Mesenchymal stem cell (in vitro differentiated cells and primary cell): ENCODE data around the gene FSTL3.
"Not testable (repeated sequence)": the region's sequence is repeated elsewhere in the genome, so short reads cannot be mapped to it uniquely, and the experiment has no call there.

Experiments
- DNase-seq: peaks from one replicate; pipeline ENCODE4 v3.0.0-alpha.2; 2013
- H2AFZ ChIP-seq: one replicate; pipeline ENCODE4 v1.6.1; 2013; ENCODE audit warnings: low read depth, mild to moderate bottlenecking, control low read depth, inconsistent platforms, low read length, moderate library complexity
- H2AK5ac ChIP-seq: 2 replicates; pipeline ENCODE4 v1.6.1; 2013; ENCODE audit warnings: low read length, moderate library complexity, mild to moderate bottlenecking, inconsistent platforms; ENCODE audit not compliant: severe bottlenecking
- H2BK120ac ChIP-seq: one replicate; pipeline ENCODE4 v1.6.1; 2013; ENCODE audit warnings: low read depth, mild to moderate bottlenecking, inconsistent platforms, low read length, moderate library complexity
- H2BK12ac ChIP-seq, 2 experiments: one replicate each; pipeline ENCODE4 v1.6.1; 2013; ENCODE audit warnings: inconsistent platforms in 2 of 2, low read length in 2 of 2, mild to moderate bottlenecking in 2 of 2, moderate library complexity in 2 of 2, control low read depth in 1 of 2
- H2BK15ac ChIP-seq: one replicate; pipeline ENCODE4 v1.6.1; 2013; ENCODE audit warnings: mild to moderate bottlenecking, low read depth, inconsistent platforms; ENCODE audit not compliant: poor library complexity, severe bottlenecking
- H2BK5ac ChIP-seq: 2 replicates; pipeline ENCODE4 v1.6.1; 2013; ENCODE audit warnings: low read depth, mild to moderate bottlenecking, low read length, control low read depth, inconsistent platforms; ENCODE audit not compliant: poor library complexity, severe bottlenecking
- H3K14ac ChIP-seq, 2 experiments: one replicate each; pipeline ENCODE4 v1.6.1; 2013; ENCODE audit warnings: inconsistent platforms in 2 of 2, low read length in 2 of 2, control low read depth in 1 of 2, mild to moderate bottlenecking in 1 of 2, moderate library complexity in 1 of 2
- H3K18ac ChIP-seq, 2 experiments: one replicate each; pipeline ENCODE4 v1.6.1; 2013; ENCODE audit warnings: inconsistent platforms in 2 of 2, low read length in 2 of 2, control low read depth in 1 of 2, low read depth in 1 of 2, mild to moderate bottlenecking in 1 of 2
- H3K23ac ChIP-seq, 2 experiments: one replicate each; pipeline ENCODE4 v1.6.1; 2013; ENCODE audit warnings: inconsistent platforms in 2 of 2, low read length in 2 of 2, mild to moderate bottlenecking in 2 of 2, moderate library complexity in 2 of 2, control low read depth in 1 of 2
- H3K27ac ChIP-seq: 2 replicates; pipeline ENCODE4 v1.5.1; 2013; ENCODE audit warnings: mild to moderate bottlenecking, moderate library complexity, low read length, control low read depth, inconsistent platforms; ENCODE audit not compliant: poor library complexity, severe bottlenecking
- H3K27me3 ChIP-seq, 2 experiments: 2 replicates each; pipeline versions ENCODE4 v1.6.1 to v1.7.0; 2013; ENCODE audit warnings: low read length in 2 of 2, mild to moderate bottlenecking in 2 of 2, moderate library complexity in 2 of 2, control low read depth in 1 of 2, inconsistent platforms in 1 of 2; ENCODE audit not compliant: control insufficient read depth in 1 of 2, insufficient read depth in 1 of 2
- H3K36me3 ChIP-seq, 2 experiments: 2 replicates each; pipeline versions ENCODE4 v1.6.1 to v1.7.0; 2013; ENCODE audit warnings: low read length in 2 of 2, control low read depth in 1 of 2, inconsistent platforms in 1 of 2, low read depth in 1 of 2, mild to moderate bottlenecking in 1 of 2; ENCODE audit not compliant: insufficient read depth in 2 of 2, control insufficient read depth in 1 of 2
- H3K4ac ChIP-seq, 2 experiments: one replicate each; pipeline ENCODE4 v1.6.1; 2013; ENCODE audit warnings: inconsistent platforms in 2 of 2, low read length in 2 of 2, mild to moderate bottlenecking in 2 of 2, moderate library complexity in 2 of 2, control low read depth in 1 of 2, low read depth in 1 of 2
- H3K4me1 ChIP-seq: 2 replicates; pipeline ENCODE4 v1.6.1; 2013; ENCODE audit warnings: low read depth, low read length, control low read depth; ENCODE audit not compliant: control insufficient read depth, insufficient read depth
- H3K4me2 ChIP-seq: 2 replicates; pipeline ENCODE4 v1.6.1; 2013; ENCODE audit warnings: low read length, mild to moderate bottlenecking, inconsistent platforms; ENCODE audit not compliant: poor library complexity, severe bottlenecking
- H3K4me3 ChIP-seq, 2 experiments: 2 replicates each; pipeline versions ENCODE4 v1.5.1 to v1.7.0; 2013; ENCODE audit warnings: low read length in 2 of 2, mild to moderate bottlenecking in 2 of 2, control low read depth in 1 of 2, low read depth in 1 of 2; ENCODE audit not compliant: insufficient read depth in 1 of 2
- H3K79me1 ChIP-seq: replicated peaks from 2 replicates; pipeline ENCODE4 v1.6.1; 2013; ENCODE audit warnings: mild to moderate bottlenecking, control low read depth, low read length, inconsistent platforms; ENCODE audit not compliant: poor library complexity, severe bottlenecking
- H3K9ac ChIP-seq: 2 replicates; pipeline ENCODE4 v1.7.0; 2013; ENCODE audit warnings: mild to moderate bottlenecking, low read length, moderate library complexity
- H3K9me3 ChIP-seq: 2 replicates; pipeline ENCODE4 v1.7.0; 2013; ENCODE audit warnings: mild to moderate bottlenecking, low read length; ENCODE audit not compliant: control insufficient read depth
- H4K8ac ChIP-seq: one replicate; pipeline ENCODE4 v1.6.1; 2013; ENCODE audit warnings: inconsistent platforms, mild to moderate bottlenecking, low read length, moderate library complexity
- H4K91ac ChIP-seq: one replicate; pipeline ENCODE4 v1.6.1; 2013; ENCODE audit warnings: mild to moderate bottlenecking, low read length, inconsistent platforms
- WGBS: methylation state at CpG from one replicate; pipeline ENCODE4 v1.1.7; 2013; ENCODE audit warnings: mixed read lengths; 5-methylcytosine and 5-hydroxymethylcytosine counted together

FSTL3 gene

DNA sequence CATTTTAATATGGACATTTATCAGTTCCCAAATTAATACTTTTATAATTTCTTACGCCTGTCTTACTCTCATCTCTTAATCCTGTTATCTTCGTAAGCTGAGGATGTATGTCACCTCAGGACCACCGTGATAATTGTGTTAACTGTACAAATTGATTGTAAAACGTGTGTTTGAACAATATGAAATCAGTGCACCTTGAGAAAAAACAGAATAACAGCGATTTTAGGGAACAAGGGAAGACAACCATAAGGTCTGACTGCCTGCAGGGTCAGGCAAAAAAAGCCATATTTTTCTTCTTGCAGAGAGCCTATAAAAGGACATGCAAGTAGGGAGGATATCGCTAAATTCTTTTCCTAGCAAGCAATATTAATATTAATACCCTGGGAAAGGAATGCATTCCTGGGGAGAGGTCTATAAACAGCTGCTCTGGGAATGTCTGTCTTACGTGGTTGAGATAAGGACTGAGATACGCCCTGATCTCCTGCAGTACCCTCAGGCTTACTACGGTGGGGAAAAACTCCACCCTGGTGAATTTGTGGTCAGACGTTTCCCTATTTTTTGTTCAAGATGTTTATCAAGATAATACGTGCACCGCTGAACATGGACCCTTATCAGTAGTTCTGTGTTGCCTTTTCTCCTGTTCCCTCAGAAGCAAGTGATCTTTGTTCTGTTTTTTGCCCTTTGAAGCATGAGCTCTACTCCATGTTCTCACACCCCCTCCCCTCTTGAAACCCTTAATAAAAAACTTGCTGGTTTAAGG is 7.3 kb upstream of the FSTL3 start:
- not testable (repeated sequence) for H3K4me3 ChIP-seq, H3K4me2 ChIP-seq, DNase-seq, H3K9ac ChIP-seq, H3K79me1 ChIP-seq, H2BK15ac ChIP-seq, H3K9me3 ChIP-seq, H2BK12ac ChIP-seq, H3K14ac ChIP-seq, H2BK120ac ChIP-seq, H3K4ac ChIP-seq, H2BK5ac ChIP-seq, H4K91ac ChIP-seq, H3K27ac ChIP-seq, H3K18ac ChIP-seq, H3K36me3 ChIP-seq, H2AFZ ChIP-seq, H4K8ac ChIP-seq, H2AK5ac ChIP-seq, H3K27me3 ChIP-seq, H3K23ac ChIP-seq, H3K4me1 ChIP-seq
- WGBS, result 67% methylated on average over 10 of the region's 12 CpGs

DNA sequence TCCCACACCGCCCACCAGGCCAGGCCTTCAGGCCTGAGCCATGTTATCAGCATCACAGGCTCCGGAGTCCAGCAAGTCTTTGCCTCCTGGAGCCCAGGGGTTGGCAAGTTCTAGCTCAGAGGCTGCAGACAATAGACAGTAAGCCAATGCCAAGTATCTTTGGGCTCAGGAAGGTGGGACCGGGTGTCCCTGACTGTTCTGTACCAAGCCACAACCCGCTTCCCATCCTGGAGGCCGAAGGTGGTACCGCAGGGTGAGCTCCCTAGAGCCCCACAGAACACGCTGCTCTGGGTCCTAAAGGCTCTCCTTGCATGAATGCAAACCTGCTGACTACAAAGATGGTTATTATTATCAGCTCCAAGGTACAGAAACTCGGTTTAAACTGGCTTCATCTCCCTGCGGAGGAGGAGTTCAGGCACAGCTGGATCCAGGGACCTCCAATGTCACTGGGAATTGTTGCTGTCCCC is 5.5 kb upstream of the FSTL3 start:
- Histone ChIP-seq H3K9ac (no peak overlapping the region), H2BK120ac (no peak overlapping the region), H3K4me3 (no peak overlapping the region), H3K14ac (no peak overlapping the region), H3K9me3 (no peaks in the 10 kb centered on the region), H3K18ac (no peak overlapping the region), H4K8ac (no peak overlapping the region), H2BK15ac (peak overlapping the region; percentile 7), H3K4ac (no peak overlapping the region), H2BK5ac (no peak overlapping the region), H3K27me3 (no peaks in the 10 kb centered on the region), H3K4me1 (peaks cover 11% of the 10 kb centered on the region), H4K91ac (no peak overlapping the region), H3K36me3 (peaks cover 0 to 8% of the 10 kb centered on the region in 2 experiments), H2AK5ac (no peak overlapping the region), H2BK12ac (no peak overlapping the region), H3K27ac (no peak overlapping the region), H3K23ac (peak overlapping the region in 1 of 2 experiments; percentile 42), H3K79me1 (no peaks in the 10 kb centered on the region), H3K4me2 (no peak overlapping the region), H2AFZ (no peak overlapping the region)
- no peak for DNase-seq
- WGBS, result 79% methylated on average over 9 of the region's 9 CpGs

- Histone ChIP-seq H2BK5ac (no peak overlapping the region), H4K8ac (no peak overlapping the region), H3K27me3 (peaks cover 0 to 3% of the 10 kb centered on the region in 2 experiments), H3K9me3 (no peaks in the 10 kb centered on the region), H3K14ac (no peak overlapping the region), H3K18ac (no peak overlapping the region), H3K27ac (no peak overlapping the region), H4K91ac (no peak overlapping the region), H2BK120ac (no peak overlapping the region), H2BK12ac (no peak overlapping the region), H3K4me3 (no peak overlapping the region), H2AFZ (no peak overlapping the region), H3K23ac (no peak overlapping the region), H3K4me1 (peaks cover 40% of the 10 kb centered on the region), H3K36me3 (peaks cover 0 to 7% of the 10 kb centered on the region in 2 experiments), H3K9ac (no peak overlapping the region), H3K4me2 (no peak overlapping the region), H2AK5ac (no peak overlapping the region), H2BK15ac (no peak overlapping the region), H3K4ac (no peak overlapping the region), H3K79me1 (peaks cover 4% of the 10 kb centered on the region)
- 93% methylated on average over 31 of the region's 38 CpGs for WGBS
- DNase-seq, result no peak
Measured at GRCh38 chr19:674282-675151, 1.7 kb upstream of the FSTL3 start.

DNA sequence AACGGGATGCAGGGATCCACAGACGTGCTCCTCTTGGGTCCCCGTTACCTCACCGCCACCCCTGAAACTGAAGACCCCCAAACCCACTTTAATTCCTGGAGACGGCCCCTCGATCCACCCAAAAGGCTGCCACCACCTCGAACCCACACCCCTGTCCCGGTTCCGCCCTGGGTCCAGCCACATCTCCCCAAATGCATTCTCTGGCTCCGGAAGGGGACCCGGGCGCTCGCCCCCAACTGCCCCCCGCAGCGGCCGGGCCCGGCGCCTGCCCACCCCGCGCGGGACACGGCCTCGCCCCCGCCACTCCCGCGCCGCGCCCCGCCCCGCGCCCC is 219 bp upstream of the FSTL3 start:
- Histone ChIP-seq H2BK120ac (peak overlapping the region; percentile 68), H3K9ac (no peak overlapping the region), H3K4ac (peak overlapping the region in 1 of 2 experiments; percentile 35), H3K23ac (no peak overlapping the region), H3K18ac (peak overlapping the region in 1 of 2 experiments; percentile 56), H2BK15ac (peak overlapping the region; percentile 17), H3K4me3 (peak overlapping the region in 1 of 2 experiments; percentile 65), H3K79me1 (peaks cover 5% of the 10 kb centered on the region), H4K8ac (no peak overlapping the region), H3K36me3 (peaks cover 0 to 7% of the 10 kb centered on the region in 2 experiments), H3K9me3 (no peaks in the 10 kb centered on the region), H3K4me1 (peaks cover 42% of the 10 kb centered on the region), H2BK5ac (no peak overlapping the region), H4K91ac (no peak overlapping the region), H2AK5ac (no peak overlapping the region), H3K14ac (no peak overlapping the region), H2BK12ac (peak overlapping the region in 1 of 2 experiments; percentile 40), H3K4me2 (peak overlapping the region; percentile 67), H3K27ac (no peak overlapping the region), H2AFZ (no peak overlapping the region), H3K27me3 (peaks cover 0 to 3% of the 10 kb centered on the region in 2 experiments)
- DNase-seq, result no peak
- 37% methylated on average over 21 of the region's 31 CpGs for WGBS
